ENCODE measurements around the gene CAMK2G. TPM values are rescaled to one million over a fixed set of nuclear protein-coding genes. Genes with fewer than 3 reads are reported as not detected.

The CAMK2G gene
- polyA plus RNA-seq, 3 donors = 1.7 to 60.7 (median 3.0) TPM

GRCh38 chr10:73878365-73878764 is 4.0 kb upstream of the CAMK2G start:
- H3K27me3 Mint-ChIP-seq (ENCODE audit: low read depth in 3 of 3) = peaks cover 0 to 1% (median 0%) of the 10 kb centered on the region in 3 donors
- no peak overlapping the region for H2AFZ ChIP-seq (ENCODE audit: insufficient read depth, low read depth, low read length, poor library complexity, severe bottlenecking)
- no peaks in the 10 kb centered on the region for H3K9me3 ChIP-seq (replicated peaks in 1 of 2; ENCODE audit: control insufficient read depth in 1 of 2, insufficient read depth in 1 of 2, low read length in 2 of 2)
- H3K27ac ChIP-seq (ENCODE audit: low read depth in 1 of 2, low read length in 2 of 2) = no peak overlapping the region
- no peak overlapping the region for H3K9ac ChIP-seq (ENCODE audit: insufficient read depth, low read length, poor library complexity, severe bottlenecking)
- no peak overlapping the region for H3K4me2 ChIP-seq (replicated peaks; ENCODE audit: extremely low read depth, low read length, poor library complexity, severe bottlenecking)
- peaks cover under 1% of the 10 kb centered on the region for H4K20me1 ChIP-seq (ENCODE audit: insufficient read depth, low read length)
- peak overlapping the region in 1 of 7 donors; percentile 90 for H3K27ac Mint-ChIP-seq
- H3K4me1 Mint-ChIP-seq = peaks cover 25% of the 10 kb centered on the region
- peaks cover 0 to 2% (median 0%) of the 10 kb centered on the region in 7 donors for H3K9me3 Mint-ChIP-seq
- H3K27me3 ChIP-seq (ENCODE audit: control insufficient read depth in 2 of 2, insufficient read depth in 2 of 2, low read length in 2 of 2) = no peaks in the 10 kb centered on the region
- no peaks in the 10 kb centered on the region for H3K36me3 Mint-ChIP-seq
- H3K79me2 ChIP-seq (ENCODE audit: insufficient read depth, low read length) = peaks cover 5% of the 10 kb centered on the region
- peaks cover 20 to 27% of the 10 kb centered on the region in 2 donors for H3K4me1 ChIP-seq (ENCODE audit: control insufficient read depth in 1 of 2, insufficient read depth in 2 of 2, low read length in 2 of 2)
- H3K36me3 ChIP-seq (replicated peaks in 1 of 2; ENCODE audit: control insufficient read depth in 1 of 2, insufficient read depth in 2 of 2, low read length in 2 of 2) = no peaks in the 10 kb centered on the region
- DNase-seq = no peak
- no peak for TF ChIP-seq CTCF (IDR thresholded peaks at IDR 0.05)
- H3K4me3 Mint-ChIP-seq = no peak overlapping the region
- no CpG with 5 or more reads among the region's 1 CpG for WGBS (ENCODE audit: insufficient coverage)
- intact Hi-C loops (cut with micrococcal nuclease) = loop anchor here (2.0 to 5.0 kb wide), 3 partner anchors 30 to 274 kb away; partner anchors contain the start of genes ADK (in 1 of the 2), AP3M1 (in 1 of the 2) and NDST2 (in 1 of the 2)
- H3K4me3 ChIP-seq (replicated peaks in 1 of 3; ENCODE audit: low read depth in 2 of 3, low read length in 3 of 3) = no peak overlapping the region

- Mint-ChIP-seq H3K36me3 (peaks cover 5% of the 10 kb centered on the region in 2 donors), H3K9me3 (peaks cover 0 to 2% (median 0%) of the 10 kb centered on the region in 7 donors), H3K4me1 (peaks cover 32% of the 10 kb centered on the region), H3K27ac (peak overlapping the region in 1 of 7 donors; percentile 56), H3K4me3 (no peak overlapping the region), H3K27me3 (ENCODE audit: low read depth in 3 of 3) (peaks cover under 1 to 1% (median 1%) of the 10 kb centered on the region in 3 donors)
- Histone ChIP-seq H3K9ac (ENCODE audit: insufficient read depth, low read length, poor library complexity, severe bottlenecking) (no peak overlapping the region), H4K20me1 (ENCODE audit: insufficient read depth, low read length) (peaks cover 8% of the 10 kb centered on the region), H3K27ac (ENCODE audit: low read depth in 1 of 2, low read length in 2 of 2) (no peak overlapping the region), H2AFZ (ENCODE audit: insufficient read depth, low read depth, low read length, poor library complexity, severe bottlenecking) (no peak overlapping the region), H3K9me3 (replicated peaks in 1 of 2; ENCODE audit: control insufficient read depth in 1 of 2, insufficient read depth in 1 of 2, low read length in 2 of 2) (no peaks in the 10 kb centered on the region), H3K4me2 (replicated peaks; ENCODE audit: extremely low read depth, low read length, poor library complexity, severe bottlenecking) (no peak overlapping the region), H3K36me3 (replicated peaks in 1 of 2; ENCODE audit: control insufficient read depth in 1 of 2, insufficient read depth in 2 of 2, low read length in 2 of 2) (peaks cover 0 to 3% of the 10 kb centered on the region in 2 donors), H3K27me3 (ENCODE audit: control insufficient read depth in 2 of 2, insufficient read depth in 2 of 2, low read length in 2 of 2) (no peaks in the 10 kb centered on the region), H3K79me2 (ENCODE audit: insufficient read depth, low read length) (peaks cover 12% of the 10 kb centered on the region), H3K4me1 (ENCODE audit: control insufficient read depth in 1 of 2, insufficient read depth in 2 of 2, low read length in 2 of 2) (peaks cover 27 to 34% of the 10 kb centered on the region in 2 donors), H3K4me3 (replicated peaks in 1 of 3; ENCODE audit: low read depth in 2 of 3, low read length in 3 of 3) (no peak overlapping the region)
- DNase-seq = no peak
- intact Hi-C loops (cut with micrococcal nuclease) = loop anchor here (2.0 to 5.0 kb wide), 3 partner anchors 29 to 275 kb away; partner anchors contain the start of genes ADK (in 1 of the 2), AP3M1 (in 1 of the 2) and NDST2 (in 1 of the 2)
- 93% methylated on average over 5 of the region's 9 CpGs for WGBS (ENCODE audit: insufficient coverage)
- TF ChIP-seq CTCF (IDR thresholded peaks at IDR 0.05) = no peak
These were observed 3.3 kb upstream of the CAMK2G start for GRCh38 chr10:73877533-73878160.
